Neural cell (in vitro differentiated cells): ENCODE measurements around the gene MDN1. TPM values are rescaled to one million over a fixed set of nuclear protein-coding genes. Genes with fewer than 3 reads are reported as not detected.
A peak's percentile ranks its signal among the peaks of the same experiment; 100 is the strongest.

ENCODE experiments used
- H2AFZ ChIP-seq: fragments of 200-600, 300-800 bp; sonication (generic), shearing (Covaris generic); 2 replicates; pipeline ENCODE4 v1.6.0; 2014; ENCODE audit warnings: low read depth, mild to moderate bottlenecking, antibody characterized with exemption, low read length, moderate library complexity
- H3F3A ChIP-seq: fragments of 200-600 bp; shearing (Covaris generic); 2 replicates; pipeline ENCODE4 v1.6.1; 2016; ENCODE audit warnings: mild to moderate bottlenecking, moderate library complexity, mixed read lengths, antibody characterized with exemption, low read length; ENCODE audit not compliant: insufficient read depth, poor library complexity, severe bottlenecking
- H3K27ac ChIP-seq: fragments of 200-600, 300-800 bp; sonication (generic), shearing (Covaris generic); 2 replicates; pipeline ENCODE4 v1.5.1; 2014; ENCODE audit warnings: mild to moderate bottlenecking, low read length, moderate library complexity
- H3K27me3 ChIP-seq: fragments of 300-800, 200-600 bp; sonication (generic), shearing (Covaris generic); 2 replicates; pipeline ENCODE4 v1.6.0; 2014; ENCODE audit warnings: mild to moderate bottlenecking, low read depth, low read length, moderate library complexity; ENCODE audit not compliant: insufficient read depth
- H3K36me3 ChIP-seq: fragments of 300-800, 200-600 bp; sonication (generic), shearing (Covaris generic); 2 replicates; pipeline ENCODE4 v1.5.1; 2014; ENCODE audit warnings: mild to moderate bottlenecking, antibody characterized with exemption, low read length, moderate library complexity; ENCODE audit not compliant: insufficient read depth
- H3K4me2 ChIP-seq: fragments of 300-800, 200-600 bp; sonication (generic), shearing (Covaris generic); 2 replicates; pipeline ENCODE4 v1.6.0; 2014; ENCODE audit warnings: mild to moderate bottlenecking, low read length
- H3K4me3 ChIP-seq: fragments of 300-800, 200-600 bp; sonication (generic), shearing (Covaris generic); 2 replicates; pipeline ENCODE4 v1.5.1; 2014; ENCODE audit warnings: mild to moderate bottlenecking, low read length, moderate library complexity
- H3K79me2 ChIP-seq: fragments of 200-600 bp; shearing (Covaris generic); replicated peaks from 2 replicates; pipeline ENCODE4 v1.6.0; 2014; ENCODE audit warnings: mild to moderate bottlenecking, low read length, moderate library complexity; ENCODE audit not compliant: insufficient read depth
- H3K9ac ChIP-seq: fragments of 300-800, 200-600 bp; sonication (generic), shearing (Covaris generic); 2 replicates; pipeline ENCODE4 v1.6.1; 2016; ENCODE audit warnings: mild to moderate bottlenecking, low read length, mixed read lengths
- H3K9me2 ChIP-seq: fragments of 200-600 bp; shearing (Covaris generic); 2 replicates; pipeline ENCODE4 v1.6.1; 2016; ENCODE audit warnings: mild to moderate bottlenecking, low read length, mixed read lengths; ENCODE audit not compliant: insufficient read depth
- H3K9me3 ChIP-seq: fragments of 200-600, 300-800 bp; sonication (generic), shearing (Covaris generic); 2 replicates; pipeline ENCODE4 v1.6.1; 2016; ENCODE audit warnings: mild to moderate bottlenecking, mixed run types, low read length, moderate library complexity, mixed read lengths
- H4K20me1 ChIP-seq: fragments of 200-600 bp; shearing (Covaris generic); 2 replicates; pipeline ENCODE4 v1.6.1; 2016; ENCODE audit warnings: mild to moderate bottlenecking, mixed run types; ENCODE audit not compliant: insufficient read depth
- CTCF ChIP-seq: fragments of 450-650 bp; IDR thresholded peaks from 2 replicates; pipeline ENCODE4 v1.5.1; 2014; ENCODE audit warnings: antibody characterized with exemption, mild to moderate bottlenecking, moderate library complexity; ENCODE audit not compliant: poor library complexity, severe bottlenecking
- EP300 ChIP-seq: fragments of 450-650 bp; conservative IDR thresholded peaks from 2 replicates; pipeline ENCODE4 v1.6.1; 2014; ENCODE audit warnings: antibody characterized with exemption, mild to moderate bottlenecking, moderate library complexity; ENCODE audit not compliant: poor library complexity, severe bottlenecking
- EZH2 ChIP-seq: fragments of 200-600, 300-800 bp; shearing (Covaris generic), sonication (generic); IDR thresholded peaks from 2 replicates; pipeline ENCODE4 v1.6.1; 2014; ENCODE audit warnings: antibody characterized with exemption, low read length, borderline replicate concordance, mild to moderate bottlenecking; ENCODE audit not compliant: insufficient read depth, poor library complexity, severe bottlenecking
- MXI1 ChIP-seq: fragments of 450-650 bp; conservative IDR thresholded peaks from 2 replicates; pipeline ENCODE4 v1.6.1; 2014; ENCODE audit warnings: antibody characterized with exemption, mild to moderate bottlenecking; ENCODE audit not compliant: poor library complexity, severe bottlenecking
- POLR2AphosphoS5 ChIP-seq: IDR thresholded peaks from 2 replicates; pipeline ENCODE4 v1.6.1; 2012
- RAD21 ChIP-seq: fragments of 450-650 bp; conservative IDR thresholded peaks from 2 replicates; pipeline ENCODE4 v1.6.1; 2014; ENCODE audit warnings: antibody characterized with exemption, mild to moderate bottlenecking, moderate library complexity
- SMC3 ChIP-seq: fragments of 450-650 bp; conservative IDR thresholded peaks from 2 replicates; pipeline ENCODE4 v1.6.1; 2014; ENCODE audit warnings: antibody characterized with exemption, mild to moderate bottlenecking, moderate library complexity; ENCODE audit not compliant: poor library complexity
- TAF1 ChIP-seq: IDR thresholded peaks from 2 replicates; pipeline ENCODE4 v1.6.1; 2012; ENCODE audit warnings: low read depth
- polyA plus RNA-seq: library from polyadenylated mRNA; depleted of rRNA; stranded (reverse); fragments of >200 nt; gene quantifications from 2 replicates; pipeline ENCODE4 v1.2.3, GENCODE V29; 2014
- TF ChIP-seq, protein P1 (sequence below): IDR thresholded peaks from 2 replicates; pipeline ENCODE4 v1.6.1; 2012; ENCODE audit warnings: borderline replicate concordance

The MDN1 gene
- polyA plus RNA-seq, 1 donor from 2014 or later, result 17.8 TPM

DNA sequence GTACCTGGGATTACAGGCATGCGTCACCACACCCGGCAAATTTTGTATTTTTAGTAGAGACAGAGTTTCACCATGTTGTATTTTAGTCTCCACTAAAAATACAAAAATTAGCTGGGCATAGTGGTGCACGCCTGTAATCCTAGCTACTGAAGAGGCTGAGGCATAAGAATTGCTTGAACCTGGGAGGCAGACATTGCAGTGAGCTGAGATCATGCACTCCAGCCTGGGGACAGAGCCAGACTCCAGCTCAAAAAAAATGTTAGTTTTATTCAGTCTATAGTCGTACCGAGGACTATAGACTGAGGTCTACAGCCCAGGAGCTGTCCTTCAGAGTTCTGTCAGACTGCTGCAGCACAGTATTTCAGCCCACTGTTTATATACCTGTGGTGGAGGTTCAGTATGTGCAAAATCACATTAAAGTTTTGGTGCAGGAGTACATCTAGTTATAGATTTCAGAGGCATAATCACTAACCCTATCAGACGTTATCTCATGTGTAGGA is 6.5 kb upstream of the MDN1 start:
- Histone ChIP-seq H4K20me1 (no peaks in the 10 kb centered on the region), H3K4me2 (no peak overlapping the region), H3F3A (no peaks in the 10 kb centered on the region), H3K4me3 (no peak overlapping the region), H2AFZ (no peak overlapping the region), H3K79me2 (peaks cover 11% of the 10 kb centered on the region), H3K27ac (no peak overlapping the region), H3K9ac (no peak overlapping the region), H3K36me3 (no peaks in the 10 kb centered on the region), H3K27me3 (no peaks in the 10 kb centered on the region), H3K9me2 (no peaks in the 10 kb centered on the region), H3K9me3 (no peaks in the 10 kb centered on the region)
- TF ChIP-seq SMC3 (no peak), MXI1 (no peak), TAF1 (no peak), EP300 (no peak), EZH2 (no peak), POLR2AphosphoS5 (no peak), RAD21 (no peak), CTCF (no peak)
- TF ChIP-seq, protein P1, sequence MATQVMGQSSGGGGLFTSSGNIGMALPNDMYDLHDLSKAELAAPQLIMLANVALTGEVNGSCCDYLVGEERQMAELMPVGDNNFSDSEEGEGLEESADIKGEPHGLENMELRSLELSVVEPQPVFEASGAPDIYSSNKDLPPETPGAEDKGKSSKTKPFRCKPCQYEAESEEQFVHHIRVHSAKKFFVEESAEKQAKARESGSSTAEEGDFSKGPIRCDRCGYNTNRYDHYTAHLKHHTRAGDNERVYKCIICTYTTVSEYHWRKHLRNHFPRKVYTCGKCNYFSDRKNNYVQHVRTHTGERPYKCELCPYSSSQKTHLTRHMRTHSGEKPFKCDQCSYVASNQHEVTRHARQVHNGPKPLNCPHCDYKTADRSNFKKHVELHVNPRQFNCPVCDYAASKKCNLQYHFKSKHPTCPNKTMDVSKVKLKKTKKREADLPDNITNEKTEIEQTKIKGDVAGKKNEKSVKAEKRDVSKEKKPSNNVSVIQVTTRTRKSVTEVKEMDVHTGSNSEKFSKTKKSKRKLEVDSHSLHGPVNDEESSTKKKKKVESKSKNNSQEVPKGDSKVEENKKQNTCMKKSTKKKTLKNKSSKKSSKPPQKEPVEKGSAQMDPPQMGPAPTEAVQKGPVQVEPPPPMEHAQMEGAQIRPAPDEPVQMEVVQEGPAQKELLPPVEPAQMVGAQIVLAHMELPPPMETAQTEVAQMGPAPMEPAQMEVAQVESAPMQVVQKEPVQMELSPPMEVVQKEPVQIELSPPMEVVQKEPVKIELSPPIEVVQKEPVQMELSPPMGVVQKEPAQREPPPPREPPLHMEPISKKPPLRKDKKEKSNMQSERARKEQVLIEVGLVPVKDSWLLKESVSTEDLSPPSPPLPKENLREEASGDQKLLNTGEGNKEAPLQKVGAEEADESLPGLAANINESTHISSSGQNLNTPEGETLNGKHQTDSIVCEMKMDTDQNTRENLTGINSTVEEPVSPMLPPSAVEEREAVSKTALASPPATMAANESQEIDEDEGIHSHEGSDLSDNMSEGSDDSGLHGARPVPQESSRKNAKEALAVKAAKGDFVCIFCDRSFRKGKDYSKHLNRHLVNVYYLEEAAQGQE, result no peak

GRCh38 chr6:89818977-89819335 is 638 bp downstream of the MDN1 start:
- H3K27me3 ChIP-seq, result no peaks in the 10 kb centered on the region
- H3K9me3 ChIP-seq, result no peaks in the 10 kb centered on the region
- peaks cover 8% of the 10 kb centered on the region for H3K79me2 ChIP-seq
- no peaks in the 10 kb centered on the region for H3K9me2 ChIP-seq
- H3K4me3 ChIP-seq, result peak overlapping the region; percentile 79
- H3K27ac ChIP-seq, result peak overlapping the region; percentile 76
- H4K20me1 ChIP-seq, result no peaks in the 10 kb centered on the region
- TF ChIP-seq, protein P1, result no peak
- TF ChIP-seq RAD21 (no peak), MXI1 (no peak), TAF1 (no peak), POLR2AphosphoS5 (no peak), EP300 (no peak), EZH2 (no peak), SMC3 (no peak), CTCF (no peak)
- H3F3A ChIP-seq, result no peaks in the 10 kb centered on the region
- H3K36me3 ChIP-seq, result no peaks in the 10 kb centered on the region
- H3K4me2 ChIP-seq, result peak overlapping the region; percentile 68
- H2AFZ ChIP-seq, result peak overlapping the region; percentile 75
- H3K9ac ChIP-seq, result peak overlapping the region; percentile 72
